Measurements from ENCODE around the gene PDE4D.

DNA sequence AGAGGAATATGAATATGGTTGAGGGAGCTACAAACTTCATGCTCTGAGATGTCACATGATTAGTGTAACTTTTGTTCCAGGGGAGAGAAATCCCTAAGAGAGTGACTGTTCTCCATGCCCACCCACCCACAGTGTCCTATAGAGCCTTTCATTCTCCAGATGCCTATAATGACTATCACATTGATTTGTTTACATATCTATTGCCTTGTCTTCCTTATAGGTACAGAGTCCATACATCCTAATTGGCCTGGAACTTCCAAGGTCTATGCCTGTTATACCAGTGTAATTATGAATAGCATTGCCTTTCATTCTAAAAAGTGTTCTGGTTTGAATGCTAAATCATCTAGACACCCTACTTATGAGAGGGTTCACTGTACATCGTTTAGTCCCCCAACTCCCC, 835.3 kb downstream of the PDE4D start:
- TF ChIP-seq, protein P1, sequence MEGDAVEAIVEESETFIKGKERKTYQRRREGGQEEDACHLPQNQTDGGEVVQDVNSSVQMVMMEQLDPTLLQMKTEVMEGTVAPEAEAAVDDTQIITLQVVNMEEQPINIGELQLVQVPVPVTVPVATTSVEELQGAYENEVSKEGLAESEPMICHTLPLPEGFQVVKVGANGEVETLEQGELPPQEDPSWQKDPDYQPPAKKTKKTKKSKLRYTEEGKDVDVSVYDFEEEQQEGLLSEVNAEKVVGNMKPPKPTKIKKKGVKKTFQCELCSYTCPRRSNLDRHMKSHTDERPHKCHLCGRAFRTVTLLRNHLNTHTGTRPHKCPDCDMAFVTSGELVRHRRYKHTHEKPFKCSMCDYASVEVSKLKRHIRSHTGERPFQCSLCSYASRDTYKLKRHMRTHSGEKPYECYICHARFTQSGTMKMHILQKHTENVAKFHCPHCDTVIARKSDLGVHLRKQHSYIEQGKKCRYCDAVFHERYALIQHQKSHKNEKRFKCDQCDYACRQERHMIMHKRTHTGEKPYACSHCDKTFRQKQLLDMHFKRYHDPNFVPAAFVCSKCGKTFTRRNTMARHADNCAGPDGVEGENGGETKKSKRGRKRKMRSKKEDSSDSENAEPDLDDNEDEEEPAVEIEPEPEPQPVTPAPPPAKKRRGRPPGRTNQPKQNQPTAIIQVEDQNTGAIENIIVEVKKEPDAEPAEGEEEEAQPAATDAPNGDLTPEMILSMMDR (IDR thresholded peaks at IDR 0.05), result no peak
- TF ChIP-seq MXD4 (CRISPR knock-in tag; IDR thresholded peaks at IDR 0.05; ENCODE audit: borderline replicate concordance) (no peak), ZNF416 (CRISPR knock-in tag; IDR thresholded peaks at IDR 0.05) (no peak), CBFB (CRISPR knock-in tag; IDR thresholded peaks at IDR 0.05; ENCODE audit: low read depth) (no peak)
- TF ChIP-seq, protein P2, sequence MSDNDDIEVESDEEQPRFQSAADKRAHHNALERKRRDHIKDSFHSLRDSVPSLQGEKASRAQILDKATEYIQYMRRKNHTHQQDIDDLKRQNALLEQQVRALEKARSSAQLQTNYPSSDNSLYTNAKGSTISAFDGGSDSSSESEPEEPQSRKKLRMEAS (CRISPR knock-in tag; IDR thresholded peaks at IDR 0.05), result no peak
- TF ChIP-seq, protein P3, sequence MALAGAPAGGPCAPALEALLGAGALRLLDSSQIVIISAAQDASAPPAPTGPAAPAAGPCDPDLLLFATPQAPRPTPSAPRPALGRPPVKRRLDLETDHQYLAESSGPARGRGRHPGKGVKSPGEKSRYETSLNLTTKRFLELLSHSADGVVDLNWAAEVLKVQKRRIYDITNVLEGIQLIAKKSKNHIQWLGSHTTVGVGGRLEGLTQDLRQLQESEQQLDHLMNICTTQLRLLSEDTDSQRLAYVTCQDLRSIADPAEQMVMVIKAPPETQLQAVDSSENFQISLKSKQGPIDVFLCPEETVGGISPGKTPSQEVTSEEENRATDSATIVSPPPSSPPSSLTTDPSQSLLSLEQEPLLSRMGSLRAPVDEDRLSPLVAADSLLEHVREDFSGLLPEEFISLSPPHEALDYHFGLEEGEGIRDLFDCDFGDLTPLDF (CRISPR knock-in tag; IDR thresholded peaks at IDR 0.05), result no peak
